ENCODE results near the gene RSL24D1.

RSL24D1 gene

GRCh38 chr15:55196458-55197361 is at the start of gene RSL24D1:
RSL24D1 (minus strand) TSS chr15:55196941; CDS start chr15:55196890, 51 bp downstream.
- peak within 1 kb of the TSS; percentile 90 for H3K27ac ChIP-seq
- peak; percentile 95 for DNase-seq (ENCODE audit: low read depth, low spot score)

- no peak for DNase-seq (ENCODE audit: low read depth, low spot score)
- no peak overlapping the region for H3K27ac ChIP-seq
Measured at GRCh38 chr15:55245059-55245458, 48.3 kb upstream of the RSL24D1 start.

GRCh38 chr15:55241891-55242290 is 45.1 kb upstream of the RSL24D1 start:
- no peak for DNase-seq (ENCODE audit: low read depth, low spot score)
- no peak overlapping the region for H3K27ac ChIP-seq

- DNase-seq (ENCODE audit: low read depth, low spot score), result no peak
- no peak overlapping the region for H3K27ac ChIP-seq
Measured at GRCh38 chr15:55241186-55241585, 44.4 kb upstream of the RSL24D1 start.

GRCh38 chr15:55240125-55240760 is 43.5 kb upstream of the RSL24D1 start:
- no peak for DNase-seq (ENCODE audit: low read depth, low spot score)
- H3K27ac ChIP-seq, result no peak overlapping the region

- DNase-seq (ENCODE audit: low read depth, low spot score), result no peak
- H3K27ac ChIP-seq, result no peak overlapping the region
Measured at GRCh38 chr15:55239440-55240124, 42.8 kb upstream of the RSL24D1 start.

GRCh38 chr15:55238877-55239276 is 42.1 kb upstream of the RSL24D1 start:
- no peak for DNase-seq (ENCODE audit: low read depth, low spot score)
- H3K27ac ChIP-seq, result no peak overlapping the region

- DNase-seq (ENCODE audit: low read depth, low spot score), result no peak
- no peak overlapping the region for H3K27ac ChIP-seq
Measured at GRCh38 chr15:55237219-55238130, 40.7 kb upstream of the RSL24D1 start.

- H3K27ac ChIP-seq, result no peak overlapping the region
- DNase-seq (ENCODE audit: low read depth, low spot score), result no peak
Measured at GRCh38 chr15:55235546-55236036, 38.9 kb upstream of the RSL24D1 start.

- DNase-seq (ENCODE audit: low read depth, low spot score), result no peak
- no peak overlapping the region for H3K27ac ChIP-seq
Measured at GRCh38 chr15:55234800-55235104, 38.0 kb upstream of the RSL24D1 start.

GRCh38 chr15:55234104-55234799 is 37.5 kb upstream of the RSL24D1 start:
- H3K27ac ChIP-seq, result no peak overlapping the region
- DNase-seq (ENCODE audit: low read depth, low spot score), result no peak

- DNase-seq (ENCODE audit: low read depth, low spot score), result no peak
- no peak overlapping the region for H3K27ac ChIP-seq
Measured at GRCh38 chr15:55231455-55231854, 34.7 kb upstream of the RSL24D1 start.

GRCh38 chr15:55230953-55231352 is 34.2 kb upstream of the RSL24D1 start:
- DNase-seq (ENCODE audit: low read depth, low spot score), result no peak
- H3K27ac ChIP-seq, result no peak overlapping the region

- DNase-seq (ENCODE audit: low read depth, low spot score), result no peak
- H3K27ac ChIP-seq, result no peak overlapping the region
Measured at GRCh38 chr15:55230051-55230670, 33.4 kb upstream of the RSL24D1 start.

GRCh38 chr15:55226127-55226526 is 29.4 kb upstream of the RSL24D1 start:
- no peak overlapping the region for H3K27ac ChIP-seq
- DNase-seq (ENCODE audit: low read depth, low spot score), result no peak

- DNase-seq (ENCODE audit: low read depth, low spot score), result no peak
- no peak overlapping the region for H3K27ac ChIP-seq
Measured at GRCh38 chr15:55224892-55225291, 28.2 kb upstream of the RSL24D1 start.

GRCh38 chr15:55222588-55222987 is 25.8 kb upstream of the RSL24D1 start:
- no peak overlapping the region for H3K27ac ChIP-seq
- DNase-seq (ENCODE audit: low read depth, low spot score), result no peak

GRCh38 chr15:55221090-55222011 is 24.6 kb upstream of the RSL24D1 start:
- peak; percentile 73 for DNase-seq (ENCODE audit: low read depth, low spot score)
- H3K27ac ChIP-seq, result peak overlapping the region; percentile 89

Data from epithelial cell of prostate (primary cell).